ENCODE results near the gene GOT1.
A peak's percentile ranks its signal among the peaks of the same experiment; 100 is the strongest.

The GOT1 gene

GRCh38 chr10:99394256-99394655, 36.2 kb downstream of the GOT1 start:
- Mint-ChIP-seq H3K27me3 (no peaks in the 10 kb centered on the region), H3K4me1 (peaks cover 7% of the 10 kb centered on the region), H3K36me3 (peaks cover 18% of the 10 kb centered on the region), H3K27ac (no peak overlapping the region), H3K4me3 (no peak overlapping the region), H3K9me3 (no peaks in the 10 kb centered on the region)
- ATAC-seq, result no peak

DNA sequence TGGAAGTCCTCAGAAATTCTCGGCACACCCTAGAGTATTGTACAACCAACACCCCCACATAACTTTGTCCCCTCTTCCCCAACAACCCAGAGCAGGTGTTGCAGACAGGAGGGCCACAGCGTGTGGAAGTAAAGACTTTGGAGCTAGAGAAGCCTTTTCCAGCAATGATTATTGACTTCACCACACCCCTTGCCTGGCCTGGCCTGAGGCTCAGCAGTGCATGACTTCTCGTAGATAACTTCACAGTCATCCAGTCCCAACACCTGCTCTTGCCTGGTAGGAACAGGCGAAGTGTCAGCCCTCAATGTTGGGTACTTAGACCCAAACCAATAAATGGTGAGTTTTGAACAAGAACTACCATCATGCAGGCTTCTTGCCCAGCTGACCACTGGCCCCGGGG, 36.7 kb downstream of the GOT1 start:
- Mint-ChIP-seq H3K27ac (no peak overlapping the region), H3K4me3 (no peak overlapping the region), H3K36me3 (peaks cover 18% of the 10 kb centered on the region), H3K9me3 (no peaks in the 10 kb centered on the region), H3K4me1 (peaks cover 7% of the 10 kb centered on the region), H3K27me3 (no peaks in the 10 kb centered on the region)
- ATAC-seq, result peak; percentile 26

DNA sequence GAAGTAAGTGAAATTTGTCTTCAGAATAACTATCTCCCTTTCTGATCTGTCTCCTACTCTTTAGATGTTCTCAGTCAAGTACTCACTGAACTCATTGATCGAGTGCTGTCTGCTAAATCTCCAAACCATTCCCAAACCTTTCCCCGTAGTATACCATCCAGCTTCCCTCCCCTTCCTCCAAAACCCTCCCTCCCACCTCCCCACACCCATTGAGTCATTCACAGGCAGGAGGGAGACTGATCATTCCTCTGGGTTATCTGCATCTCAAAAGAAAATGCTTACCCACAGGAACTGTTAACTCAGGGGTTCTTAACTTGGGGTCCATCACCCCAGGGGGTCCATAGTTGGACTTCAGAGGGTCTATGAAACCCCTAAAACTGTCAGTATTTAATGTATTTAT, 37.4 kb downstream of the GOT1 start:
- Mint-ChIP-seq H3K4me1 (peaks cover 7% of the 10 kb centered on the region), H3K4me3 (no peak overlapping the region), H3K36me3 (peaks cover 17% of the 10 kb centered on the region), H3K9me3 (no peaks in the 10 kb centered on the region), H3K27ac (no peak overlapping the region), H3K27me3 (peaks cover under 1% of the 10 kb centered on the region)
- no peak for ATAC-seq

DNA sequence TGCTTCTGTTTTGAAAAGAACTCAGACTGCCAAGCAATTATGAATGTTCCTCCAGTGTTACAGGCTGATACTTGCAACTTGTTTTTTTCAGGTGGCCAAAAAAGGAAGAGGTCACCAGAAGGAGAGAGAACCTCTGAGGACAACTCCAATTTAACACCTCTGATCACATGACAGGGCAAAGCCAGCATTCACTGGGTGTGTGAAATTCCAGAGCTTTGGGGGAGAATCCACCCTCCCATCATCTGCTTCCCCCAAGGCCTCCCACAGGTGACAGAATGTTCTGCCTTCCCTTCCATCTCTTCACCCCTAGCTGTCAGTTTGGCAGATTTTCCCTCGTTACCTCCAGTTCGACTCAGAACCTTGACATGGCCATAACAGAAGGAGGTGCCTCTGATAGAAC, 39.1 kb downstream of the GOT1 start:
- H3K4me1 Mint-ChIP-seq, result peaks cover 7% of the 10 kb centered on the region
- no peak overlapping the region for H3K27ac Mint-ChIP-seq
- H3K27me3 Mint-ChIP-seq, result peaks cover 13% of the 10 kb centered on the region
- peaks cover 9% of the 10 kb centered on the region for H3K36me3 Mint-ChIP-seq
- no peaks in the 10 kb centered on the region for H3K9me3 Mint-ChIP-seq
- ATAC-seq, result no peak
- no peak overlapping the region for H3K4me3 Mint-ChIP-seq

DNA sequence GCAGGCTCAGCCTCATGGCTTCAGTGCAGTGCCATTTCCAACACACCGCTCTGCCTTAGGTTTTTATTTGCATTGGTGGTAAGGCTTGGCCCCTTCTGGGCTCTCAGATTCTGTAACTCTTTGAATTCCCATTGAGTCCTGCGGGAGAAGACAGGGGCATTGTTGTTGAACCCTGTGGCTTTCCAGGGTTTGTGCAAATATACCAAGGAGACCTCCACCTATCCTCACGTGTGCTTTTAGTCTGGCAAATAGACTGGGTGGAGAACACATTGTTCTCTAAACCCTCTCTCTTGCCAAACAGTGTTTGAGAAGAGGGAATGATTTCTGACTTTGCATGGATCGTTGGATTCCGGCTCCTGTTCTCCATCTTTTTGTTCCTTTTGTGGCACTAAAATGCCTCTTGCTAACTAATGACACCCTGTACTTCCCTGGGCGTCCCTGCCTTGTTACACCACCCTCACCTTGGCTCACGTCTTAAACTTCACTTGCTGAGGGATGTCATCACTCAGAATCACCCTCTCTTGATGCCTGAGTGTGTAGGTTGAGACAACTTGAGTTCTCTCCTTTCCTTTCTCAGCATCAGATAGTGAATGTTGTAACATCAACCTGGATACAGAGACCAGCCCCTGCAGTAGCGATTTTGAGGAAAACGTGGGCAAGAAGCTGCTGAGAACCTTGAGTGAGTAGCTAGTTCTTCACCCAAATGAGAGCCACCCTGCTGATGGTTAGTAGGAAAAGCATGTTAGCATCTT, 40.5 kb downstream of the GOT1 start:
- H3K36me3 Mint-ChIP-seq, result no peaks in the 10 kb centered on the region
- H3K27me3 Mint-ChIP-seq, result peaks cover 13% of the 10 kb centered on the region
- H3K27ac Mint-ChIP-seq, result no peak overlapping the region
- H3K4me3 Mint-ChIP-seq, result no peak overlapping the region
- H3K9me3 Mint-ChIP-seq, result no peaks in the 10 kb centered on the region
- no peak for ATAC-seq
- H3K4me1 Mint-ChIP-seq, result peaks cover 7% of the 10 kb centered on the region

GRCh38 chr10:99387541-99387940, 42.9 kb downstream of the GOT1 start:
- Mint-ChIP-seq H3K27ac (no peak overlapping the region), H3K4me3 (no peak overlapping the region), H3K36me3 (no peaks in the 10 kb centered on the region), H3K9me3 (no peaks in the 10 kb centered on the region), H3K4me1 (peaks cover 1% of the 10 kb centered on the region), H3K27me3 (peaks cover 13% of the 10 kb centered on the region)
- ATAC-seq, result no peak

DNA sequence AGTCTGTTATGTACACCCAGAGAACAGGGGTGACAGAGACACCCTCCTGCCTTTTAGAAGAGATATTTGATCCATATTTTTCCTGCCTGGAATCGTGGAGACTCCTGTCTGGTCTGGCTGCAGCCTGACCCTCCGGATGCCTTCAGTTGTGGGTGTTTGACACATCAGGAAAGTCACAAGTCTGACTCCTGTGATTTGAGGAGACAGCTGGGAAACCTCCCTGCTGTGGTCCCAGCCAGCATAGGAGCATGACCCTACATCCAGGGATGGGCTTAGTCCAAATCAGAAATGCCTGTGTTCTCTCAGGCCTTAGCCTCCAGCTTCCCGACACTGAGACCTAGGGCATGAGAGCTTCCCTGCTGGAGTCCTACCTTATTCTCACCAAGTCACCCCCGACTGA, 43.4 kb downstream of the GOT1 start:
- Mint-ChIP-seq H3K27me3 (peaks cover 13% of the 10 kb centered on the region), H3K36me3 (no peaks in the 10 kb centered on the region), H3K27ac (no peak overlapping the region), H3K4me1 (no peaks in the 10 kb centered on the region), H3K9me3 (no peaks in the 10 kb centered on the region), H3K4me3 (no peak overlapping the region)
- ATAC-seq, result no peak

DNA sequence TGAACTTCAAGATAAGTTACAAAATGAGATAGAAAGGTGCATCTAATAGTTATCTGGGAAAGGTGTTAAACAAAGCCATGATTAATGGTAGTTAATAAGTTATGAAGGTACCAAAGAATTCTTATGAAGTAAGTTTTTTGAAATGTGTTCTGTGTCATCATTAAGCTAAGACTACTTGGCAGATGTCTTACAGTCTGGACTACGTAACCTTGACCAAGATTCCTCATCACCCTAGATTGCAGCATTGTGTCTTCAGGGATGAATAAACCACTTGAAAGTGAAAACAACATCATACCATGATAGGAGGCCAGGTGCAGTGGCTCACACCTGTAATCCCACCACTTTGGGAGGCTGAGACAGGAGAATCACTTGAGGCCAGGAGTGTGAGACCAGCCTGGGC, 48.2 kb downstream of the GOT1 start:
- no peaks in the 10 kb centered on the region for H3K9me3 Mint-ChIP-seq
- H3K27me3 Mint-ChIP-seq, result peaks cover 23% of the 10 kb centered on the region
- no peak for ATAC-seq
- H3K27ac Mint-ChIP-seq, result no peak overlapping the region
- H3K36me3 Mint-ChIP-seq, result no peaks in the 10 kb centered on the region
- H3K4me1 Mint-ChIP-seq, result no peaks in the 10 kb centered on the region
- H3K4me3 Mint-ChIP-seq, result no peak overlapping the region

DNA sequence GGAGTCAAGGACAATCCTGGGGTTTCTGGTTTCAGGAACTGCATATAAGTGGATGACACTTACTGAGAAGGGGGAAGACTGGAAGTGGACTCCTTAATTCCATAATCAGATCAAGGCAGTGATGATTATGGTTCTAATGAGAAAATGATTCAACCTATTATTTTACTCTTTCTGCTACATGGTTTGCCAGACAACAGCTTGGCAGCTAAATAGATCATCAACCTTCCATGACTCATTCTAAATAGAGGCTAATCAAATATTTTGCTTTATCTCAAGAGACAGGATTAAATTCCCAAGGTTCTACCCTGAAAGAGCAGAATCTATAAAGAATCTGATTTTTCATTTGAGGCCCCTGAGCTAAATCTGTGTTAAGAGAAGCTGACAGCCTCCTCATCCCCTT, 55.0 kb downstream of the GOT1 start:
- Mint-ChIP-seq H3K36me3 (no peaks in the 10 kb centered on the region), H3K27me3 (peaks cover 19% of the 10 kb centered on the region), H3K27ac (no peak overlapping the region), H3K4me3 (no peak overlapping the region), H3K9me3 (no peaks in the 10 kb centered on the region), H3K4me1 (peaks cover 7% of the 10 kb centered on the region)
- ATAC-seq, result no peak

- Mint-ChIP-seq H3K36me3 (no peaks in the 10 kb centered on the region), H3K9me3 (no peaks in the 10 kb centered on the region), H3K4me1 (peaks cover 7% of the 10 kb centered on the region), H3K27me3 (peaks cover 17% of the 10 kb centered on the region), H3K27ac (no peak overlapping the region), H3K4me3 (no peak overlapping the region)
- ATAC-seq, result no peak
Observed at GRCh38 chr10:99374972-99375371, 55.5 kb downstream of the GOT1 start.

DNA sequence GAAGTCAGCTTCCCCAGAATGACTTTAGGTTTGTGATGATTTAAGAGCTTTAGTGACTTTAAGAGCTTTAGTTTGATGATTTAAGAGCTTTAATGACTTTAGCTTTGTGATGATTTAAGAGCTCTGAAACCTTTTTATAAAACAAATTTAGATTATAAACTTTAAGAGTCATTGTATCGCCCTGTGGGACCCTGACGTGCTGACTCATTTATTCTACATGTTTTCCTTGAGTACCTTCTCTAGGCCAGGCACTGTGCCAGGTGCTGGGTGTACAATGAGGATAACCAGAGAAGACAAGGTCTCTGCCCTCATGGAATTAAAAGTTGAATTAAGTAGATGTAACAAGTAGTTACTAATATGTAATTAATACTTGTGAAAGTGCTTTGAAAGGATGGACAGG, 55.9 kb downstream of the GOT1 start:
- no peak overlapping the region for H3K4me3 Mint-ChIP-seq
- H3K27me3 Mint-ChIP-seq, result peaks cover 17% of the 10 kb centered on the region

GRCh38 chr10:99372546-99373271, 57.7 kb downstream of the GOT1 start:
- Mint-ChIP-seq H3K36me3 (no peaks in the 10 kb centered on the region), H3K4me1 (peaks cover 7% of the 10 kb centered on the region), H3K27me3 (peaks cover 24% of the 10 kb centered on the region), H3K9me3 (no peaks in the 10 kb centered on the region), H3K27ac (no peak overlapping the region), H3K4me3 (no peak overlapping the region)
- no peak for ATAC-seq

More for the DNA sequence above, 55.9 kb downstream of the GOT1 start:
- no peaks in the 10 kb centered on the region for H3K9me3 Mint-ChIP-seq
- H3K4me1 Mint-ChIP-seq, result peaks cover 7% of the 10 kb centered on the region
- H3K27ac Mint-ChIP-seq, result no peak overlapping the region
- ATAC-seq, result no peak
- no peaks in the 10 kb centered on the region for H3K36me3 Mint-ChIP-seq

- H3K27ac Mint-ChIP-seq, result no peak overlapping the region
- no peak overlapping the region for H3K4me3 Mint-ChIP-seq
- H3K27me3 Mint-ChIP-seq, result peaks cover 39% of the 10 kb centered on the region
- H3K36me3 Mint-ChIP-seq, result no peaks in the 10 kb centered on the region
- H3K9me3 Mint-ChIP-seq, result no peaks in the 10 kb centered on the region
- no peak for ATAC-seq
- peaks cover 7% of the 10 kb centered on the region for H3K4me1 Mint-ChIP-seq
Observed at GRCh38 chr10:99370993-99371392, 59.4 kb downstream of the GOT1 start.

DNA sequence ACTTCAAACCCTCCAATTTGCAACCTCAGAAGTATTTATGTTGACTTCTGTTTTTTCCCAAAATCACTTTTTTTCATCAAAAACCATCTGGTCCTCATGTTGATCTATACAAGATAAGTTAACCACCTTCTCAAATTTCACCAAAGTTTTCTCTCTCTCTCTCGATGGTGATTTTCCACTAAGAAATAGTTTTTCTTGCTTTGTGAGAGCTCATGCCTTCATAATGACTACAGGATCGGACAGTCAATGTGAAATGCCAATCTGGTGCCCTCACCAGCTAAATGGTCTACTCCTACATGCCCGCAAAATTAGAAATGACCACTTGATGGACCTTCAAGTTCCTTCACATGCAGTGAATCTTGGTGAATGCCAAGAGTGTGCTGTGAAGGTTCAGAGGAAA, 60.9 kb downstream of the GOT1 start:
- ATAC-seq, result no peak
- Mint-ChIP-seq H3K4me1 (peaks cover 7% of the 10 kb centered on the region), H3K4me3 (no peak overlapping the region), H3K9me3 (no peaks in the 10 kb centered on the region), H3K36me3 (no peaks in the 10 kb centered on the region), H3K27me3 (peaks cover 51% of the 10 kb centered on the region), H3K27ac (no peak overlapping the region)

GRCh38 chr10:99369126-99369525, 61.3 kb downstream of the GOT1 start:
- ATAC-seq, result no peak
- Mint-ChIP-seq H3K36me3 (no peaks in the 10 kb centered on the region), H3K27ac (no peak overlapping the region), H3K9me3 (no peaks in the 10 kb centered on the region), H3K4me1 (peaks cover 7% of the 10 kb centered on the region), H3K4me3 (no peak overlapping the region), H3K27me3 (peaks cover 51% of the 10 kb centered on the region)

DNA sequence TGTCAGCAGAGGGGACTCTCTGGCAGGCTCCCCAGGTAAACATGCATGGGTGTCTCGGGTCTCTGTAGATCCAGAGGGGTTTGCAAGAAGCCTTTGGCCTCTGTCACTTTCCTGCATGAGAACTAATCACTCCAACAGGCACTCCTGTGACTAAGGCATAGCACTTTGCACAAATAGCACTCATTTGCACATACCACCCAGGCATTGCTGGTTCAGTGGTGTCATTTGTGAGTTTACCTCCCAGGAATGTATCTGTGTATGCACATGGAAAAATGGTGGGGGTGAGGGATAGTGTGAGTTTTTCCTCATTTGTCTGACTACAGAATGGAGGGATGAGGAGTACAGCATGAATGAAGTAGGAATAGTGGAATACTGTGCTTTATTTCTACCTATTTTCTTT, 61.8 kb downstream of the GOT1 start:
- Mint-ChIP-seq H3K4me1 (peaks cover 7% of the 10 kb centered on the region), H3K27ac (no peak overlapping the region), H3K27me3 (peaks cover 51% of the 10 kb centered on the region), H3K36me3 (no peaks in the 10 kb centered on the region), H3K4me3 (no peak overlapping the region), H3K9me3 (no peaks in the 10 kb centered on the region)
- no peak for ATAC-seq

Measured in stimulated activated memory B cell treated with anti-CD40 and anti-IgM and Interleukin-4, amounts not matched to agents 10 μg/mL and 1 μg/mL and 100 μg/mL, for 72 hours (primary cell).